ENCODE data around the gene IMMT. TPM values are rescaled to one million over a fixed set of nuclear protein-coding genes. Genes with fewer than 3 reads are reported as not detected.
"Not testable (repeated sequence)": the region's sequence is repeated elsewhere in the genome, so short reads cannot be mapped to it uniquely, and the experiment has no call there.

The IMMT gene
- polyA plus RNA-seq, 1 donor = 77.6 TPM

DNA sequence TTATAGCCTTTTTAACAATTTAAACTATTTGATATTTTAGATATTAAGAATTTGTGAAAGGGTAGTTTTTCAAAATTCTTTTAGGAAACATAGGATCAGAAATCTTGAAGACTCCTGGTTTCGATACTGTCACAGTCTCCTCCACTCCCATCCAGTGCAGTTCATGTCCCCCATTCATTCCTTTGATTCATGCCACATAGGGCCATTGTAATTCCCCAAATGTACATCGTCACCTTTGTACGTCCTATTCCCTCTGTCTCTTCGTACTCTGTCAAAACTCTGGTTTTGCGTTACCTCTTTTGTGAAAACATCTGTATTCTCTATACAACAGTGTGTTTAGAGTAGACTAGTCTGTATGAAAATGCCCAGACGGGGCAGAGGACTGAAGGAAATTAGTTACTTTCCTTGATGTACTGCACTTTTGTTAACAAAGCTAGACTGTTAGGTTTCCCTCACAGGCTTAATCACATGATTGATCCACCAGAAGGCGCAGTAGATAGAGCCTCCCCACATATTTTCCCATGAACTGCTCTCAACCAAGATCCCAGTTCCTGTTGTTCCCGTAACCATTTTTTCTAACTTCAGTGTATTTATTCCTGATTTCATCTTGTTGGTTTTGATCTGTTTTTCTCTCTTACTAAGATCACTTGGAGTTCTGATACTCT, 6.5 kb upstream of the IMMT start:
- no peak for DNase-seq (ENCODE audit: low read depth)

DNA sequence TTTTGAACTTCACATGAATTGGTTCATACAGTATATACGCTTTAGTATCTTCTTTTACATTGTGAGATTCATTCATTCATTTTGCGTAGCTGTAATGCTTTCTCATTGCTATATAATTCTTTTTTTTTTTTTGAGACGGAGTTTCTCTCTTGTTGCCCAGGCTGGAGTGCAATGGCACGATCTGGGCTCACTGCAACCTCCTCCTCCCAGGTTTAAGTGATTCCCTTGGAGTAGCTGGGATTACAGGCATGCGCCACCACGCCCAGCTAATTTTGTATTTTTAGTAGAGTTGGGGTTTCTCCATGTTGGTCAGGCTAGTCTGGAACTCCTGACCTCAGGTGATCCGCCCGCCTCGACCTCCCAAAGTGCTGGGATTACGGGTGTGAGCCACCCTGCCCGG, 5.3 kb upstream of the IMMT start:
- not testable (repeated sequence) for DNase-seq (ENCODE audit: low read depth)

DNA sequence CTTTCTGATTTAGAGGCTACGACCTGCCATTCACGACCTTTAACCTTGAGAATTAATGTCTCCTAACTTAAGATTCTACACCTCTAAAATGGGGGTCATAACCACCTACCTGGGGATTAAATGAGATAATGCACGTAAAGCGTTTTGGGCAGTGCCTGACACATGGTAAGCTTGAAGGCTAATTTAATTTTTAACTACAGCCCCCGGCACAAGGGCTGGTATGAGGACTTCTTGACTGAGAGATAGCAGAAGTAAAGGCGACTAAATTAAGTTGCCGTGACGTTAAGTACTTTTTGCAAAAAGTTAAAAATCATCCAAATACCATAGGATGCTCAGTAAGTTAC, 4.5 kb upstream of the IMMT start:
- no peak for DNase-seq (ENCODE audit: low read depth)

DNA sequence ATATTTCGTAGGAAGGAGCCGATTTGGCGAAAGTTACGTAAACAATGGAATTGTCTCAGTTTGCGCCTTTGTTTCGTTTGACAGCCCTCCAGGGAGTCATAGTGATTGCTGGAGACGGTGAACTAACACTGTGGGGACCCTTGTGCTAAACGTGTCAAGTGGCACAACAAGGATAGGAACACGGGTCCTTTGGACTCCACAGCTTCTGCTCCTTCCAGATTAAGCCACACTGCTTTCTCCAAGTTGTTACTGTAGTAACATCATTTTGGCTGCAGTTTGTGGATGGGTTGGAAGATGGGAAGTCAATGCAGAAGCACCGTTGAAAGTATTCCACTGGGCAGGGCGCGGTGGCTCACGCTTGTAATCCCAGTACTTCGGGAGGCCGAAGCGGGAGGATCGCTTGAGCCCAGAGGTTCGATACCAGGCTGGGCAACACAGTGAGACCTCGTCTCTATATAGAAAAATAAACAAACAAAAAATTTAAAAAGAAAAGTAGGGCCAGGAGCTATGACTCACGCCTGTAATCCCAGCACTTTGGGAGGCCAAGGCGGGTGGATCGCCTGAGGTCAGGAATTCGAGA, 636 bp upstream of the IMMT start:
- DNase-seq (ENCODE audit: low read depth) = no peak

DNA sequence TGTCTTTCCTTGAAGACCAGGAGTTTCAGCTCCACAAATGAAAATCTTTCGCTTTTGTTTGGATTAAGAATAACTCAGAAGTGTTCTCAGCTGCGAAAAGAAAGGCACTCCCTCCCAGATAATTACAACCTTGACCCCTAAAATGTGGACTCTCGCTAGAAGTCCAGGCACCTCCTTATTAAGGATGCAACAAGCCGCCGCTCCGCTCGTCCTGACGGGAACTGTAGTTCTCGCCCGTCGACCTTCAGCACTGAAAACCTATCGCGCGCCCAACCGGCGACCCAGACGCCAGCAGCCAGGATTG, 559 bp downstream of the IMMT start:
- DNase-seq (ENCODE audit: low read depth) = no peak

DNA sequence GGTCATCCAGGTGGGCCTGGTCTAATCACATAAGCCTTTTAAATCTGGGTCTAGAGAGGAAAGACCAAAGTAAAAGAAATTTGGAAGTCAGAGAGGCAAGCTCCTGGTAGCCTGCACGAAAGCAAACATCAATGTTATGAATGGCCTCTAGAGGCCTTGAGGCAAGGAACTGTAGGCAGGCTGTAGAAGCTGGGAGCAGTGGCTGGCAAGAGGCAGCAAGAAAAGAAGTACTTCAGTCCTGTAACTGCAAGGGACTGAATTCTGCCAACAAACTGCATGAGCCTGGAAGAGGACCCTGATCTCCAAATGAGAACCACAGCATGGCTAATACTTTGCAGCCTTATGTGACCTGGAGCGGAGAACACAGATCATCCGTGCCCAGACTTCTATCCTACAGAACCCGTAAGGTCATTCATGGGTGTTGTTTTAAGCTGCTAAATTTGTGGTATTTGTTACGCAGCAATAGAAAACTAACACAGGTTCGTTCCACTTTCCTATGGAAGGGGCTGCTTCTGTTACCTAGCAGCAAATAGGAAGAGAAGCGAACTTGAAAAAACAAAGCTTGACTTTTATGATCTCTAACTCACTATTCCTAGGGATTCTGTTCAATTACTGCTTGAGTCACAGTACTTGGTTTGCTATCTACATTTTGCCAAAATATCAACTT, 1.2 kb downstream of the IMMT start:
- no peak for DNase-seq (ENCODE audit: low read depth)

DNA sequence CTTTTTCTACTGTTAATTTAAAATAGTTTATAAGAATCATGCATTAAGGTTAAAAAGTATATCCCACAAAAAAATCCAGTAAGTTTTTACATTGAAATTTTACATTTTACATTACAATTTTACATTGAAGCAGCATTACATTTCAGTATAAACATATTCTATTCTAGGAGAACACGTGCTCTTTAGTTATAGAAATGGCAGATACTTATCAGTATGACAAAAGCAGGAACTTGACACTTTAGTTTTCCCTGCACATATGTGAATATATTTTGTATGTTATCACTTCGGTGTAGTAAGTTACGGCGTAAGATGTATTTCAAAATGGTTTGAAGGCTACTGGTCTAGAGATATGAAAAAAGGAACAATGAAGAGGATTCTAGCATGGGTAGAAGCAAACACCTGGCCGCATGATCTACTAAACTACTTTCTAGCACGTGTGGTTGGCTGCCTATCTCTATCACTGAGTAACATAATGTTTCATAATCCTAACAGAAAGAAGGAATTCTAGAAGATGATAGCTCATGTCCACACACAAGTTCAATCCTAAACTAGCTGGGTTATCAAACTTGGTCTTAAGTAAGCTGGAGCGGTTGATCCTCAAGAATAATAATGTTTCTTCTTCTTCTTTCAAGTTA, 5.4 kb downstream of the IMMT start:
- DNase-seq (ENCODE audit: low read depth) = no peak

DNA sequence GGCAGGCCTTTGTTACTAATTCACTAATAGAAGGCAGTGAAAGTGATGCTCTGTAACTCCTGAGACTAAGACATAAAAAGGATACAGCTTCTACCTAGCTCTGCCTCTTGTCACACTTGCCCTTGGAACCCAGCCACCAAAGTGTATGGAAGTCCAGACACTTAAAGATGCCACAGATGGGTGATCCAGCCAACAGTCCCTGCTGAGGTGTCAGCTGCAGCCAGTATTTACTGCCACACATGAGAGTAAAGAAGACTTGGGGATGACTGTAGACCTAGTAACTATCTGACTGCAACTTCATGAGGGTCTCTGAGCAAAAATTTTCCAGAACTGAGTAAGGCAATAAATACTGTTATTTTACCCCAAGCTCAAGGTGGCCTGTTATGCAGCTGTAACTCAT, 8.8 kb downstream of the IMMT start:
- no peak for DNase-seq (ENCODE audit: low read depth)

DNA sequence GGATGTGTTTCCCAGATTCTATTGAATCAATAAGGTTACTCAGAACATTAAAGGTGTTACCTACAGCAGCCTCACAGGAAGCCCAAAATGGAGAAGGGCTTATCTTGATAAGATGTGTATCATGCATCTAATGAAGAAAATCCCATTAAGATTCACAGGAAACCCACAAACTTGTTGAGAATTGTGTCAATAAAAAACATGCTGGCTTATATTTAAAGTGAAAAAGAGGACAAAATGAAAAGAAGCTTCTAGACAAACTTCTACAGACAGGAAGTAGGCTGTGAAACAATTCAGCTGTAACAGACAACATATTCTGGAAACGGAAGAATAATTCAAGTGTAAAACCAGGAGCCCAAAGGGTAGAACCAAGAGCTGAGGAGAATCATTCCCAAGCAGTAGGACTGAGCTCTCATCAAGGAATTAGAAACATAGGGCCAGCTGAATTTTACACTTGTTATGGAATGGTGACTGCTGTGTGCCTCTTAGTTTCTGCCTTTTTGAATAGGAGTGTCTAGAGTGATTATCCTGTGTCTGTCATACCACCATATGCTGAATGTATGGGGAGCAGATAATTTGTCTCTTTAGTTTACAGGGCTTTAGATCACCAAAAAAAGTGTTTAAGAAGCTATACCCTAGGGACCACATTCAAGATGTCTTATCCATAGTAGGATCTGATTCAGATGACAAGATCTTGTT, 9.6 kb downstream of the IMMT start:
- DNase-seq (ENCODE audit: low read depth) = no peak

DNA sequence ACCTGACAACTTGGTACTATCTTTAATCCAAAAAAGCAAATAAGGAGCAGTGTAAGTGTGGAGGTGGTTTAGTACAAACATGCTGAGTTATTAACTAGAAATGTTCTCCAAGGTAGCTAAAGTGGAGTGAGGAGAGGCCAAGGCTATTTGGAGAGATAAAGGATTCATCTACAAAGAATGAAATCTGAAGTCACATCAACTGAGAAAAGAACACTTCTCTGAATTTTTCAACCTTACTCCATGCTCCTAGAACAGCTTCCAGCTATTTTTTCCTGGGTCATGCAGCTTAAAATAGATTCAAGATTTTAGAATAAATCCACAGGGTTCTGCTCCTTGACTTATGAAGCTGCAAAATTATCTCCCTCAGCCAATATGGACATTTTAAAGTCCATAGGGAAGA, 18.7 kb downstream of the IMMT start:
- DNase-seq (ENCODE audit: low read depth) = no peak

DNA sequence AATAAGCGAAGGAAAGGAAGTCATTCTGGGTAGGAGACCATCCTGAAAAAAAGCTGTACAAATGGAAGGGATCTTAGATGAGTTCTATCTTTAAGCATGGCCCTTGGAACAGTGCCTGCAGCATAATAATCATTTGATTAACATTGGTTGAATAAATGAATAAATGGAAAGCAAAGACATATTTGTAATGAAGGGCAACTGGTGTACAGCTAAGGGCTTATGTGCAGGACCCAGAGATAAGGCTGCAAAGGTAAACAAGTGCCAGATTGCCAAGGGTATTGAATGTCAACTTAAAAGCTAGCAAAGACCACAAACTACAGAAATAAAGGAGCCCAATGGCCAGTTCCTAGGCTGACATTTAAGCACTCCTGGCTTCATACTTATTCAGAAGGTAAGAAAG, 19.4 kb downstream of the IMMT start:
- DNase-seq (ENCODE audit: low read depth) = no peak

DNA sequence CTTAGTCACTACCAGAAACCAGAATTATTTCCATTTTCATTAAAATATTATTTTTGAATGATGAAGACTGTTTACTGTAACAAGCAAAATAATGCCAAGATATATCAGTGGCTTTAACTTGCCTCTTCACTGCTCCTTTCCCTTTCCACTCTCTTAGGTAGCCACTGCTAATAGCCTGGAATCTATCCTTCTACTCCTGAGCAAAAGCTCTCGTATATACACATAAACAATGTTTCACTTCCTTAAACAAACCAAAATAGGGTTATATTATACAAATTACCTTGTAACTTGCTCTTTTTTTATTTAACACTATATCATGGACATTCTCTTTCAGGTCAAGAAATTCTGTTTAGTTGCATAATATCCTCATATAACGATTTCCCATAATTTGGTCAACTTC, 20.8 kb downstream of the IMMT start:
- no peak for DNase-seq (ENCODE audit: low read depth)

DNA sequence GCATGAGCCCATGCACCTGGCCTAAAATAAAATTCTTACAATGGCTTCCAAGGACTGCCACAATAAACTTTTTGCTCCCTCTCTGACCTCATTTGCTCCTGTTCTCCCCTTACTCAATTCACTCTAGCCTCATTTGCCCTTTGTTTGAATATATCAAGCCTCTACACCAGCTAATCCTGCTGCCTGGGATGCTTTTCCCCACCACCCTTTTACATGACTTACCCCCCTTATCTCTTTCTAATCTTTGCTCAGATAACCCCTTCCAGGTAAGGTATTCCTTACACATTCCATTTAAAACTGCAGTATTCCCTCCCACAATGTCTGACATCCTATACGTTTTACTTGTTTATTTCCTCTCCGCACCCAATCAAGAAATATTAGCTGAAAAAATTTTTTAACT, 22.7 kb downstream of the IMMT start:
- DNase-seq (ENCODE audit: low read depth) = no peak

DNA sequence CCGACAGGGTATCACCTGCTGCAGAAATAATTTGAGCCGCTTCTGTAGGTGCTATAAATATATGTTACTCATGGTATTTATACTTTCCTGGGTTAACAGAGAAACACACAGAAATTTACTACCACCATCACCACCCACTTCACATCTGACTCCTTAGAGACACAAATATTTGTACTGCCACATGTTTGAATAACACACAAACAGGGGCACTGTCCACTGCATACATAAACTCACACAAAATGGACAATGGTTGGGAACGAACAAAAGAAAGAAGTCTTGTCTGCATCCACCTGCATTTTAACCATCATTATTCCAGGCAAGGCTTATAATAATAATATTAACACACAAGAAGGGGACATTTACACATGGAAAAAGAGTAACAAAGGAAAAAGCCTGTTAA, 24.0 kb downstream of the IMMT start:
- DNase-seq (ENCODE audit: low read depth) = no peak

DNA sequence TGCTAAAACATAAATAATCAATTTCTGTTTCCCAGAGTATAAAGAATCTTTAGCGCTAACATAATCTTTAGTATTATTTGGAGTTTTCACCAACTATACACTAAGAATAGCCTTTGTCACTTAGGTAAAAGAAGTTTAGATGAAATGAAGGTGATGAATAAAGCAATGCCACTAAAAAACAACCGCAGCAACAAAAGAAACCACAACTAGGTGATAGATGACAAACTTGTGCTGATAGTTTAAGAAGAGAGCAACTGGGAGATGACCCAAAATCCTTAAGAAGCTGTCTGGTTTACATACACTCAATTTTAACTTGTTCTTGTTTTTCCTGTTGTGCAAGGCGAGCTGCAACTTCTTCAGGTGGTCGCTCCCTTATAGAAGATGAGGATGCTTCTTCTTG, 24.8 kb downstream of the IMMT start:
- DNase-seq (ENCODE audit: low read depth) = no peak

DNA sequence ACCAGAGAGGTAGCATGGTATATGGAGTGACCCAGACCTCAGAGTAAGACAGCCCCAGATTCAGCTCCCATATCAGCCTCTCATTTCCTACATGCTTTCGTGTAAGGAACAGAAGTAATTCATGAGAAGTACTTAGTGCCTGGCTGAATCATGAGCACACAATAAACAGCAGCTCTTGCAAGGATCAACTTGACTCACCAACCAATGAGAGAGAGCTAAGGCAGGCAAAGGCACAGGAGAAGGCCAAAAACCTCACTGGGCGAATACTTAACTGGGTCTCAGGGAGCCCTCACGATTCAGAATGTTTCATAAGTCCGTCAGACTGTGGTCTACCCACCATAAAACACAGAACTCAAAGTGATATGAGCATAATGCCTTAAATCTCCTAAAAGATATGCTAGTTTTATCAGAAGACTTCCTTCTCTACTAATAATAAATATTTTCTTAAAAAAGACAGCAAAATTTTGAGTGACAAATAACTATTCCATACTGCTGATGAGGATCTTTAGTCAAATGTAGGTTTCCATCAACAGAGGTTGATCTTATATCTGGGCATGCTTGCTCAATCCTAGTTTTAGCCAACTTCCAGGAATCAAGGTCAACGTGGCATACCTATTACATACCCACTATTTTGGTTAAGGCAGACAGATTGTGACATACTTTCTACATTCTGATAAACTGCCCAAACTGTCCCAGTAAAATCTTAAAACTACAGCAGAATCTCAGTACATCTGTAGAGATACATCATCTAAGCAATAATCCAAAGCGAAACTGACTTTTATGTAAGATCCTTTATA, 34.9 kb downstream of the IMMT start:
- DNase-seq (ENCODE audit: low read depth) = no peak

DNA sequence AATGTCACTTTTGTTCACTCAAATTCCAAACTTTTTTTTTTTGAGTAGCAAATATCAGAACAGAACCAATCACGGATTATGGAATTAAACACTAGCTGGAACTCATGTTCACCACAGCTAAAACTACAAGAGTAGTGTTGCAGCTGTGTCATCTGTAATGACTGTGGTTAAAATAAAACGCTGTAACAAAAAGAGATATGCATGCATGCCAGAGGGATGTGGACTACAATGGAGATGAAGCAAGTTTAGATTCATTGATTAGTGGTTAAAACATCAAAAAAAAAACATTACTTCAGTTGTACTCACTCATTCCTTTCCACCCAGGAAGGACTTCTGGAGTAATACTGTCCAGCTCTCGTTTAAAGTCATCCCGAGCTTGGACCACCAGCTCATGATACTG, 37.0 kb downstream of the IMMT start:
- DNase-seq (ENCODE audit: low read depth) = no peak

DNA sequence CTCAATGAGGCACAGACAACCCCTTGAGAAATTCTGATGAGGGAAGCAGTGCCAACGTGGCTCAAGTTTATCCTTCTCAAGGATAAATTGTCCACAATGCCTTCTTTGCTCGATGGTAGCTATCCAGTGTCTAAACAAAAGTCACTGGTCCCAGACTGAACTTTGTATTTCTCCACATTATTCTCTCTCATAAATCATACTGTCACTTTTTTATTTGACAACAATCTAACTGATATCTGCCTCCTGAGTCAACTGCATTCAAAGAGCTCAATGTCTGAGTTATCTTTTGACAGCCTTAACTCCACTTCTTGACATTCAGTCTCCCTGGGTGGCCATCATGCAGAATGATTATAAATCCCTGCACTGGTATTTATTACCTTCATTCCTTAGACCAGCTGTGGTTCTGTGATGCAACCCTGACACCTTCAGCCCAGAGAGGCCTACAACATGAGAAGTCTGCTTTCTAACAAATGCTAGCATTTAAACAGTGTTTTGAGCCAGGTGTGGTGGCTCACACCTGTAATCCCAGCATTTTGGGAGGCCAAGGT, 38.2 kb downstream of the IMMT start:
- no peak for DNase-seq (ENCODE audit: low read depth)

DNA sequence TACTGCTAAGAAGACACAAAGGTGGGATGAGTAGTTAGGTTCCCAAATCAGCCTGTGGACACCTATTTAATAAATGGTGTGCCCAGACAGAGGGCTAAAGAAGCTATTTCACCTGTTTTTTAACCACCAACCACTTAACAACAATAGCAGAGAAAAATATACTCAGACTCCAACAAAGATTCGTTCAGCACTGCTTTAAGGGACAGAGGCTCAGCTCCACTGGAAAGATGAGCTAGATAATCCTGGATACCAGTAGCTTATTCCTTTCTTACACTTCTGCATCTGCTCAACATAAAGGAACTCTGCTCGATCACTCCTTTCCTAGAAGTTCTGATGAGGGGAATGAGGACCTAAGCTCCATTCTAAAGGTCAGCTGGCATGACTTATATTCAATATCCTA, 44.8 kb downstream of the IMMT start:
- DNase-seq (ENCODE audit: low read depth) = no peak

DNA sequence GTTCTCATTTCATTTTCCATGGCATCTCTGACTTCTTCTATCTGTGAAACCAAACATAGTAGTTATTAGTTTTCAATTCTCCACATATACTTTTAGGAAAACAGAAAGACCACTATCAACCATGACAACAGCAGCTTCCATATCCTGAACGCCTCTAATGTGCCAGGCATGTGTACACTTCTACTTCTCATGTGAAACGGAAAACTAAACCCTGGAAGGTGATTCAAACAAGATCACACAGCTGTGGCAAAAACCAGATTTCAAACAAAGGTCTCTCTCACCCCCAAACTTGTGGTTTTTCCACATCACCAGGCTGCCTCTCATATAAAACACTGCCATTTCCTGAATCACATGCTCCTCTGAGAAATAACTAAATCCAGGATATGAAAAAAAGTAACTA, 47.5 kb downstream of the IMMT start:
- DNase-seq (ENCODE audit: low read depth) = no peak

DNA sequence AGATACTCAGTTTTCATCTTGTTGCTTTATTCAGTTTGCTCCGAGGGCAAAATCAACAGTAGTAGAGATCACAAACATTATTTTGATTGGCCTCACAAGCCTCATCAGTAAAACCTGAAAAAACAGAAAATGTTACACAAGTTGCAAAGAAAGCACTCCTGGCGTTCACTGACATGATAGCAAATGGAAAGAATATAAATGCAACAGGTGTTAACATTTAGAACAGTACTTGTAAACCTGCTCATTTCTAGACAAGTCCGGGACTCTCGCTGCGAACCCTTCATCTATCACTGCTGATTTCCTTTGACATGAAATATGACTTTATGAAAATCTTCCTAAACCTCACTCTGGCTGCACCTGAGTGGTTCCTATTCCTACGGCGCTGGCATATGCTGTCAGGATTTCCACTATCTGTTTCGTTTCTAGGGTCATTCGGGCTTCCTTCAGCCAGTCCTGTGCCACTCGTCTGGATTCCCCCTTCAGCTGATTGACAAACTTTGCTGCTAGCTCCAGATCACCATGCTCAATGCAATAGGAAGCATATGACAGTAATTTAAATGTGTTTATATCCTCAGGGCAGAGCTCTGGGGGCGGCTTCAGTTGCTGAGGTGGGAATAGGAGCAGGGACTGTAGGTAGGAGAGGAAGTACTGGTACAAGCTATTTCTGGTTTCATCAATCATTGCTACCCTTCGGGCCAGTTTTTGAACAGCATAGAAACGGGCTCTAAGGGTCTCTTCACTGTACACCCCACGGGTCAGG, 51.2 kb downstream of the IMMT start:
- DNase-seq (ENCODE audit: low read depth) = no peak

Measured in forelimb muscle (tissue), 1 donor.